WTC11 (cell line): Measurements from ENCODE around the gene TPM4. TPM values are rescaled to one million over a fixed set of nuclear protein-coding genes. Genes with fewer than 3 reads are reported as not detected.

ENCODE experiments used
- ATAC-seq: fragments of 200-7000 bp; cut with Tn5 transposase; 2 replicates; pipeline ENCODE4 v1.10.0; 2021; ENCODE audit warnings: mild to moderate bottlenecking, moderate library complexity
- CTCF ChIA-PET: fragments of 300-600 bp; sonication (Branson Sonifier 250); formaldehyde crosslinking; loops from one replicate; lab custom pipeline; 2021; ENCODE audit warnings: antibody characterized with exemption; lab: Charles Lee
- POLR2A ChIA-PET: fragments of 350-600 bp; sonication (Branson Sonifier 250); formaldehyde crosslinking; loops from one replicate; lab custom pipeline; 2021; ENCODE audit warnings: antibody characterized with exemption; lab: Charles Lee
- DNase-seq: peaks from one replicate; pipeline ENCODE4 v3.0.0; 2021; ENCODE audit warnings: low spot score
- H3K27ac Mint-ChIP-seq: 2 replicates; pipeline ENCODE4 v1.8.0; 2021; ENCODE audit warnings: mixed read lengths
- H3K27me3 Mint-ChIP-seq: 2 replicates; pipeline ENCODE4 v1.8.0; 2021; ENCODE audit warnings: low read depth, mild to moderate bottlenecking, moderate library complexity, mixed read lengths
- H3K36me3 Mint-ChIP-seq: 2 replicates; pipeline ENCODE4 v1.8.0; 2021; ENCODE audit warnings: mixed read lengths
- H3K4me1 Mint-ChIP-seq: 2 replicates; pipeline ENCODE4 v1.8.0; 2022; ENCODE audit warnings: mixed read lengths
- H3K4me3 Mint-ChIP-seq: 2 replicates; pipeline ENCODE4 v1.8.0; 2021; ENCODE audit warnings: mild to moderate bottlenecking, moderate library complexity, mixed read lengths
- H3K9me3 Mint-ChIP-seq: 2 replicates; pipeline ENCODE4 v1.8.0; 2021; ENCODE audit warnings: mixed read lengths
- EMX1 ChIP-seq: fragments of 250-450 bp; sonication (Bioruptor Pico); IDR thresholded peaks from 2 replicates; pipeline ENCODE4 v1.8.0; 2021; ENCODE audit warnings: mild to moderate bottlenecking
- FOXJ3 ChIP-seq: sonication (generic); formaldehyde crosslinking; IDR thresholded peaks from 2 replicates; pipeline ENCODE4 v1.9.0; 2021; ENCODE audit warnings: missing genetic modification reagents, mild to moderate bottlenecking, borderline replicate concordance
- FOXP1 ChIP-seq: sonication (generic); formaldehyde crosslinking; IDR thresholded peaks from 2 replicates; pipeline ENCODE4 v1.8.0; 2022; ENCODE audit warnings: missing genetic modification reagents, mild to moderate bottlenecking, moderate library complexity, borderline replicate concordance
- KAT7 ChIP-seq: sonication (generic); formaldehyde crosslinking; IDR thresholded peaks from 2 replicates; pipeline ENCODE4 v1.8.1; 2023; ENCODE audit warnings: missing genetic modification reagents, mild to moderate bottlenecking, borderline replicate concordance
- NR3C1 ChIP-seq: sonication (generic); formaldehyde crosslinking; conservative IDR thresholded peaks from 2 replicates; pipeline ENCODE4 v1.8.1; 2023; ENCODE audit warnings: low read depth, mild to moderate bottlenecking, missing genetic modification reagents
- SP1 ChIP-seq: sonication (generic); formaldehyde crosslinking; conservative IDR thresholded peaks from 2 replicates; pipeline ENCODE4 v1.8.1; 2022; ENCODE audit warnings: missing genetic modification reagents
- ZNF219 ChIP-seq: sonication (generic); formaldehyde crosslinking; IDR thresholded peaks from 2 replicates; pipeline ENCODE4 v1.8.0; 2023; ENCODE audit warnings: missing genetic modification reagents, mild to moderate bottlenecking, borderline replicate concordance
- ZNF232 ChIP-seq: sonication (generic); formaldehyde crosslinking; IDR thresholded peaks from 2 replicates; pipeline ENCODE4 v1.8.0; 2022; ENCODE audit warnings: mild to moderate bottlenecking, missing genetic modification reagents
- ZNF317 ChIP-seq: sonication (generic); formaldehyde crosslinking; IDR thresholded peaks from 2 replicates; pipeline ENCODE4 v1.8.1; 2023; ENCODE audit warnings: low read depth, mild to moderate bottlenecking, moderate library complexity, missing genetic modification reagents, borderline replicate concordance
- ZNF416 ChIP-seq: fragments of 250-450 bp; sonication (Bioruptor Pico); IDR thresholded peaks from 2 replicates; pipeline ENCODE4 v1.9.0; 2021; ENCODE audit warnings: mild to moderate bottlenecking, inconsistent platforms
- total RNA-seq: library from RNA; stranded (reverse); gene quantifications from 3 replicates; pipeline ENCODE4 v1.2.3, GENCODE V29; 2021
- TF ChIP-seq, protein P1 (sequence below): sonication (generic); formaldehyde crosslinking; conservative IDR thresholded peaks from 2 replicates; pipeline ENCODE4 v1.8.1; 2022; ENCODE audit warnings: mild to moderate bottlenecking, missing genetic modification reagents
- TF ChIP-seq, protein P2 (sequence below): sonication (generic); formaldehyde crosslinking; IDR thresholded peaks from 2 replicates; pipeline ENCODE4 v1.8.1; 2023; ENCODE audit warnings: mild to moderate bottlenecking, missing genetic modification reagents, moderate library complexity
- TF ChIP-seq, protein P3 (sequence below): fragments of 250-450 bp; sonication (Bioruptor Pico); IDR thresholded peaks from 2 replicates; pipeline ENCODE4 v1.9.0; 2021; ENCODE audit warnings: mild to moderate bottlenecking, borderline replicate concordance
- TF ChIP-seq, protein P4 (sequence below): sonication (generic); formaldehyde crosslinking; IDR thresholded peaks from 2 replicates; pipeline ENCODE4 v1.8.1; 2023; ENCODE audit warnings: mild to moderate bottlenecking, missing genetic modification reagents, moderate library complexity
- TF ChIP-seq, protein P5 (sequence below): fragments of 250-450 bp; sonication (Bioruptor Pico); IDR thresholded peaks from 2 replicates; pipeline ENCODE4 v1.9.0; 2021; ENCODE audit warnings: mild to moderate bottlenecking

TPM4 gene
- total RNA-seq, 1 experiment from 2014 or later = 302 TPM

DNA sequence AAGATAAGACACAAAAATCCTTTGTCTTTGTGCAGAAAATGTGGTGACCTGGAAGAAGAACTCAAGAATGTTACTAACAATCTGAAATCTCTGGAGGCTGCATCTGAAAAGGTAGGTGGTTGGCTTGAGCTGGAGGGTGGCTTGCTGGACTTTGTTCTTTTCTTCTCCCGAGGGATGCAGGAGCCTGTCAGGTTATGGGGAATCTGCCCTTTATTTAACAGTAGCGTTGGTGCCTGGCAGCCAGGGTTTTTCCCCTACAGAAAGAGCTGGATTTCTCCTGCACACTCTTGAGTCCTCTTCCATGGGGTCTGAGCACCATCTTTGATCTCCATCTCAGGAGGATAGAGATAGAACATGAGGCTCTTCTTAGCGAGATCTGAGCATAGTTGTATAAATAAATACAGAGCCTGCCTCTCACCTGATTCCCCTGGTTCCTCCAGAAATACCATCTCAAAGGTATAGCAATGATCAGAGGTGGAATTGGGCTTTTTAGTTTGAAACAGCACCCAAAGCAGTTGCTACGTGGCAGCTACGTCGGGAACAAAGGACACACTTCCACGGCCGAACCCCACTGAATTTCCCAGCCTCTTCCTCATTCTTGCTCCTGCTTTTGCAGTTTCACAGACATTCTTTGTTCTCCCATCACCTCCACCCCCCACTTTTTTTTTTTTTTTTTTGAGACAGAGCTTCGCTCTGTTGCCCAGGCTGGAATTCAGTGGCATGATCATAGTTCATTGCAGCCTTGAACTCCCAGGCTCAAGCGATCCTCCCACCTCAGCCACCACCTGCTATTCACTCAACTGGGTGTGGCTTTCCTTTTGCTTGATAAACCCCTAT is 12.9 kb downstream of the TPM4 start:
- ATAC-seq (no peak), DNase-seq (no peak)
- TF ChIP-seq NR3C1 = no peak
- no peak for TF ChIP-seq ZNF232 (CRISPR knock-in tag)
- TF ChIP-seq, protein P1, sequence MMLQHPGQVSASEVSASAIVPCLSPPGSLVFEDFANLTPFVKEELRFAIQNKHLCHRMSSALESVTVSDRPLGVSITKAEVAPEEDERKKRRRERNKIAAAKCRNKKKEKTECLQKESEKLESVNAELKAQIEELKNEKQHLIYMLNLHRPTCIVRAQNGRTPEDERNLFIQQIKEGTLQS = no peak
- Mint-ChIP-seq H3K27me3 (no peaks in the 10 kb centered on the region), H3K36me3 (peaks cover 89% of the 10 kb centered on the region), H3K9me3 (no peaks in the 10 kb centered on the region), H3K4me1 (no peaks in the 10 kb centered on the region), H3K27ac (peak overlapping the region; percentile 53; the same call in 1 of the 2 replicates), H3K4me3 (no peak overlapping the region)
- CTCF ChIA-PET = interaction anchor here (0.6 to 1.5 kb wide), 4 partner anchors 15 to 188 kb away, joined by 3 to 4 read pairs (median 3); no protein-coding TSS in a partner anchor
- POLR2A ChIA-PET = interaction anchor here (0.5 kb wide), 1 partner anchor 43 kb away, joined by 4 read pairs; no protein-coding TSS in a partner anchor

DNA sequence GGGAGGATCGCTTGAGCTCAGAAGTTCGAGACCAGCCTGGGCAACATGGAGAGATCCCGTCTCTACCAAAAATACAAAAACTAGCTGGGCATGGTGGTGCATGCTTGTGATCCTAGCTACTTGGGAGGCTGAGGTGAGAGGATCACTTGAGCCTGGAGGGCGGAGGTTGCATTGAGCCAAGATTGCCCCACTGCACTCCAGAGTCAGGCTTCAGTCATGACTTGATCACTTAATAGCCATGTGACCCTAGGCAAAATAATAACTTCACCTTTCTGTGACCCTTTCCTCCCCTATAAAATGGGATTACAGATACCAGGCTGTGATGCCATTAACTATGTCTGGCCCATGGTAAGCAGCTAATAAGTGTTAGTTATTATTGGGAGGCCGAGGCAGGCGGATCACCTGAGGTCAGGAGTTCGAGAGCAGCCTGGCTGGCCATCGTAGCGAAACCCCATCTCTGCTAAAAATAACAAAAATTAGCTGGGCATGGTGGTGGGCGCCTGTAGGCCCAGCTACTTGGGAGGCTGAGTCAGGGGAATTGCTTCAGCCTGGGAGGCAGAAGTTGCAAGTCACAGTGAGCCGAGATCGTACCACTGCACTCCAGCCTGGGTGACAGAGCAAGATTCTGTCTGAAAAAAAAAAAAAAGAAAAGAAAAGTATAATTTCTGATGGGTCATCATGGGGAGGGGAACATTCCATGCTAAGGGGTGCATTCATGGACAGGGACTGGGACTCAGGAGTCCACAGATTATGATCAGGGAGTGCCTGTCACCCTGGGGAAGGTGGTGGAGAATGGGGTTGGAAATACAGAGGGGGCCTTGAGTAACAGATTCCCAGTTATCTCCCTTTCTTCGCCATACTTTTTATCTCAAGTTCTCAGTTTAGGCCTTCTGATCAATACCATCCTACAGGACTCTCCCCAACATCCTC is 15.5 kb downstream of the TPM4 start:
- ChIA-PET CTCF (interaction anchor here (0.8 to 1.1 kb wide), 3 partner anchors 19 to 66 kb away, joined by 3 read pairs; no protein-coding TSS in a partner anchor), POLR2A (interaction anchor here (0.8 kb wide), 1 partner anchor 16 kb away, joined by 4 read pairs; the partner anchor contains the start of gene TPM4)
- H3K27me3 Mint-ChIP-seq = no peaks in the 10 kb centered on the region
- no peaks in the 10 kb centered on the region for H3K4me1 Mint-ChIP-seq
- DNase-seq (no peak), ATAC-seq (no peak)
- H3K27ac Mint-ChIP-seq = no peak overlapping the region
- peaks cover 88% of the 10 kb centered on the region for H3K36me3 Mint-ChIP-seq
- TF ChIP-seq, protein P1 = no peak
- no peak for TF ChIP-seq EMX1 (CRISPR knock-in tag)
- no peak for TF ChIP-seq SP1 (CRISPR knock-in tag)
- TF ChIP-seq, protein P2, sequence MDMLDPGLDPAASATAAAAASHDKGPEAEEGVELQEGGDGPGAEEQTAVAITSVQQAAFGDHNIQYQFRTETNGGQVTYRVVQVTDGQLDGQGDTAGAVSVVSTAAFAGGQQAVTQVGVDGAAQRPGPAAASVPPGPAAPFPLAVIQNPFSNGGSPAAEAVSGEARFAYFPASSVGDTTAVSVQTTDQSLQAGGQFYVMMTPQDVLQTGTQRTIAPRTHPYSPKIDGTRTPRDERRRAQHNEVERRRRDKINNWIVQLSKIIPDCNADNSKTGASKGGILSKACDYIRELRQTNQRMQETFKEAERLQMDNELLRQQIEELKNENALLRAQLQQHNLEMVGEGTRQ = no peak
- TF ChIP-seq ZNF416 (CRISPR knock-in tag) = no peak
- TF ChIP-seq FOXP1 (CRISPR knock-in tag) = no peak
- no peak for TF ChIP-seq FOXJ3
- TF ChIP-seq ZNF219 (CRISPR knock-in tag) = no peak
- TF ChIP-seq, protein P3, sequence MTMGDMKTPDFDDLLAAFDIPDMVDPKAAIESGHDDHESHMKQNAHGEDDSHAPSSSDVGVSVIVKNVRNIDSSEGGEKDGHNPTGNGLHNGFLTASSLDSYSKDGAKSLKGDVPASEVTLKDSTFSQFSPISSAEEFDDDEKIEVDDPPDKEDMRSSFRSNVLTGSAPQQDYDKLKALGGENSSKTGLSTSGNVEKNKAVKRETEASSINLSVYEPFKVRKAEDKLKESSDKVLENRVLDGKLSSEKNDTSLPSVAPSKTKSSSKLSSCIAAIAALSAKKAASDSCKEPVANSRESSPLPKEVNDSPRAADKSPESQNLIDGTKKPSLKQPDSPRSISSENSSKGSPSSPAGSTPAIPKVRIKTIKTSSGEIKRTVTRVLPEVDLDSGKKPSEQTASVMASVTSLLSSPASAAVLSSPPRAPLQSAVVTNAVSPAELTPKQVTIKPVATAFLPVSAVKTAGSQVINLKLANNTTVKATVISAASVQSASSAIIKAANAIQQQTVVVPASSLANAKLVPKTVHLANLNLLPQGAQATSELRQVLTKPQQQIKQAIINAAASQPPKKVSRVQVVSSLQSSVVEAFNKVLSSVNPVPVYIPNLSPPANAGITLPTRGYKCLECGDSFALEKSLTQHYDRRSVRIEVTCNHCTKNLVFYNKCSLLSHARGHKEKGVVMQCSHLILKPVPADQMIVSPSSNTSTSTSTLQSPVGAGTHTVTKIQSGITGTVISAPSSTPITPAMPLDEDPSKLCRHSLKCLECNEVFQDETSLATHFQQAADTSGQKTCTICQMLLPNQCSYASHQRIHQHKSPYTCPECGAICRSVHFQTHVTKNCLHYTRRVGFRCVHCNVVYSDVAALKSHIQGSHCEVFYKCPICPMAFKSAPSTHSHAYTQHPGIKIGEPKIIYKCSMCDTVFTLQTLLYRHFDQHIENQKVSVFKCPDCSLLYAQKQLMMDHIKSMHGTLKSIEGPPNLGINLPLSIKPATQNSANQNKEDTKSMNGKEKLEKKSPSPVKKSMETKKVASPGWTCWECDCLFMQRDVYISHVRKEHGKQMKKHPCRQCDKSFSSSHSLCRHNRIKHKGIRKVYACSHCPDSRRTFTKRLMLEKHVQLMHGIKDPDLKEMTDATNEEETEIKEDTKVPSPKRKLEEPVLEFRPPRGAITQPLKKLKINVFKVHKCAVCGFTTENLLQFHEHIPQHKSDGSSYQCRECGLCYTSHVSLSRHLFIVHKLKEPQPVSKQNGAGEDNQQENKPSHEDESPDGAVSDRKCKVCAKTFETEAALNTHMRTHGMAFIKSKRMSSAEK (CRISPR knock-in tag) = no peak
- TF ChIP-seq, protein P4, sequence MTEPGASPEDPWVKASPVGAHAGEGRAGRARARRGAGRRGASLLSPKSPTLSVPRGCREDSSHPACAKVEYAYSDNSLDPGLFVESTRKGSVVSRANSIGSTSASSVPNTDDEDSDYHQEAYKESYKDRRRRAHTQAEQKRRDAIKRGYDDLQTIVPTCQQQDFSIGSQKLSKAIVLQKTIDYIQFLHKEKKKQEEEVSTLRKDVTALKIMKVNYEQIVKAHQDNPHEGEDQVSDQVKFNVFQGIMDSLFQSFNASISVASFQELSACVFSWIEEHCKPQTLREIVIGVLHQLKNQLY (CRISPR knock-in tag) = no peak
- no peak for TF ChIP-seq ZNF317 (CRISPR knock-in tag)
- TF ChIP-seq, protein P5, sequence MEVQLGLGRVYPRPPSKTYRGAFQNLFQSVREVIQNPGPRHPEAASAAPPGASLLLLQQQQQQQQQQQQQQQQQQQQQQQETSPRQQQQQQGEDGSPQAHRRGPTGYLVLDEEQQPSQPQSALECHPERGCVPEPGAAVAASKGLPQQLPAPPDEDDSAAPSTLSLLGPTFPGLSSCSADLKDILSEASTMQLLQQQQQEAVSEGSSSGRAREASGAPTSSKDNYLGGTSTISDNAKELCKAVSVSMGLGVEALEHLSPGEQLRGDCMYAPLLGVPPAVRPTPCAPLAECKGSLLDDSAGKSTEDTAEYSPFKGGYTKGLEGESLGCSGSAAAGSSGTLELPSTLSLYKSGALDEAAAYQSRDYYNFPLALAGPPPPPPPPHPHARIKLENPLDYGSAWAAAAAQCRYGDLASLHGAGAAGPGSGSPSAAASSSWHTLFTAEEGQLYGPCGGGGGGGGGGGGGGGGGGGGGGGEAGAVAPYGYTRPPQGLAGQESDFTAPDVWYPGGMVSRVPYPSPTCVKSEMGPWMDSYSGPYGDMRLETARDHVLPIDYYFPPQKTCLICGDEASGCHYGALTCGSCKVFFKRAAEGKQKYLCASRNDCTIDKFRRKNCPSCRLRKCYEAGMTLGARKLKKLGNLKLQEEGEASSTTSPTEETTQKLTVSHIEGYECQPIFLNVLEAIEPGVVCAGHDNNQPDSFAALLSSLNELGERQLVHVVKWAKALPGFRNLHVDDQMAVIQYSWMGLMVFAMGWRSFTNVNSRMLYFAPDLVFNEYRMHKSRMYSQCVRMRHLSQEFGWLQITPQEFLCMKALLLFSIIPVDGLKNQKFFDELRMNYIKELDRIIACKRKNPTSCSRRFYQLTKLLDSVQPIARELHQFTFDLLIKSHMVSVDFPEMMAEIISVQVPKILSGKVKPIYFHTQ (CRISPR knock-in tag) = no peak
- TF ChIP-seq KAT7 (CRISPR knock-in tag) = no peak
- no peak overlapping the region for H3K4me3 Mint-ChIP-seq
- no peaks in the 10 kb centered on the region for H3K9me3 Mint-ChIP-seq
